Natural killer cell (primary cell): ENCODE measurements around the gene PRKG1. TPM values are rescaled to one million over a fixed set of nuclear protein-coding genes. Genes with fewer than 3 reads are reported as not detected.

Experiments
- ATAC-seq, 3 donors: fragments of 150-1000 bp in 2 of 3; fragments of 200-7000 bp in 1 of 3; cut with Tn5 transposase; 1 replicate in 1 of 3; 2 replicates in 2 of 3; pipeline ENCODE4 v1.10.0; 2021; ENCODE audit warnings: mild to moderate bottlenecking in 2 of 3, moderate library complexity in 2 of 3
- DNase-seq, 2 donors: peaks; one replicate each; pipeline versions ENCODE4 v3.0.0 to v3.0.0-alpha.2; 2013 to 2021; ENCODE audit warnings: mixed read lengths in 1 of 2
- H3K27ac ChIP-seq: one replicate; pipeline ENCODE4 v1.5.1; 2013; ENCODE audit warnings: mild to moderate bottlenecking, low read length
- H3K27me3 ChIP-seq: one replicate; pipeline ENCODE4 v1.6.1; 2013; ENCODE audit warnings: low read length; ENCODE audit not compliant: control insufficient read depth, insufficient read depth
- H3K36me3 ChIP-seq: one replicate; pipeline ENCODE4 v1.6.1; 2013; ENCODE audit warnings: low read length; ENCODE audit not compliant: control insufficient read depth, insufficient read depth
- H3K4me1 ChIP-seq: one replicate; pipeline ENCODE4 v1.6.1; 2013; ENCODE audit warnings: low read length; ENCODE audit not compliant: control insufficient read depth, insufficient read depth
- H3K4me3 ChIP-seq: one replicate; pipeline ENCODE4 v1.5.1; 2013; ENCODE audit warnings: low read length
- H3K9me3 ChIP-seq: one replicate; pipeline ENCODE4 v1.6.1; 2013; ENCODE audit warnings: low read length; ENCODE audit not compliant: control insufficient read depth, insufficient read depth
- H3K27ac Mint-ChIP-seq, 2 donors: one replicate each; pipeline ENCODE4 v1.8.0; 2022; ENCODE audit warnings: mild to moderate bottlenecking in 2 of 2, mixed read lengths in 2 of 2, moderate library complexity in 1 of 2
- H3K27me3 Mint-ChIP-seq, 2 donors: one replicate each; pipeline ENCODE4 v1.8.0; 2022; ENCODE audit warnings: low read depth in 2 of 2, mixed read lengths in 2 of 2
- H3K36me3 Mint-ChIP-seq: one replicate; pipeline ENCODE4 v1.8.0; 2022; ENCODE audit warnings: mixed read lengths
- H3K4me1 Mint-ChIP-seq, 2 donors: one replicate each; pipeline ENCODE4 v1.8.0; 2022; ENCODE audit warnings: mixed read lengths in 2 of 2
- H3K4me3 Mint-ChIP-seq: one replicate; pipeline ENCODE4 v1.8.0; 2022; ENCODE audit warnings: mild to moderate bottlenecking, moderate library complexity, mixed read lengths
- H3K9me3 Mint-ChIP-seq, 2 donors: one replicate each; pipeline ENCODE4 v1.8.0; 2022; ENCODE audit warnings: mixed read lengths in 2 of 2
- CTCF ChIP-seq: fragments of 200-600 bp; IDR thresholded peaks from one replicate; pipeline ENCODE4 v1.8.0; 2022; ENCODE audit warnings: antibody characterized with exemption
- WGBS: methylation state at CpG from one replicate; pipeline ENCODE4 v1.1.7; 2013; ENCODE audit warnings: missing lambda C conversion rate; ENCODE audit not compliant: insufficient coverage; 5-methylcytosine and 5-hydroxymethylcytosine counted together
- intact Hi-C: fragments of 100-400 bp; cut with micrococcal nuclease; formaldehyde crosslinking; loops from one replicate; pipeline ENCODE4 v1.14.2; 2022
- total RNA-seq, 4 donors: library from RNA; stranded (reverse); fragments of 120-200 nt in 1 of 4; gene quantifications; one replicate each; pipeline versions ENCODE4 v1.2.3 to v1.2.4, GENCODE V29; 2013 to 2022

Gene PRKG1
- total RNA-seq, 3 donors from 2014 or later (not counting 1 experiment from before 2014, with no cell fraction given) = 0.23 to 0.41 (median 0.35) TPM

- Mint-ChIP-seq H3K9me3 (peaks cover 0 to 4% of the 10 kb centered on the region in 2 donors), H3K27ac (no peak overlapping the region), H3K27me3 (no peaks in the 10 kb centered on the region), H3K4me1 (no peaks in the 10 kb centered on the region), H3K36me3 (no peaks in the 10 kb centered on the region), H3K4me3 (no peak overlapping the region)
- no peaks in the 10 kb centered on the region for H3K9me3 ChIP-seq
- no peak overlapping the region for H3K4me3 ChIP-seq
- no peak overlapping the region for H3K27ac ChIP-seq
- H3K4me1 ChIP-seq = no peaks in the 10 kb centered on the region
- H3K27me3 ChIP-seq = no peaks in the 10 kb centered on the region
- DNase-seq = no peak
- intact Hi-C loops = no loop called here
- WGBS = 57% methylated on average over 1 of the region's 1 CpG
- no peak for ATAC-seq
- TF ChIP-seq CTCF = no peak
- H3K36me3 ChIP-seq = no peaks in the 10 kb centered on the region
These were observed 470.6 kb downstream of the PRKG1 start for GRCh38 chr10:51544933-51545332.

- ATAC-seq (no peak), DNase-seq (no peak)
- H3K27ac Mint-ChIP-seq = no peak overlapping the region
- no peaks in the 10 kb centered on the region for H3K9me3 ChIP-seq
- no peaks in the 10 kb centered on the region for H3K36me3 ChIP-seq
- H3K4me1 ChIP-seq = no peaks in the 10 kb centered on the region
- no peaks in the 10 kb centered on the region for H3K27me3 Mint-ChIP-seq
- intact Hi-C loops = no loop called here
- no peaks in the 10 kb centered on the region for H3K4me1 Mint-ChIP-seq
- TF ChIP-seq CTCF = no peak
- 63% methylated on average over 2 of the region's 2 CpGs for WGBS
- no peaks in the 10 kb centered on the region for H3K27me3 ChIP-seq
- H3K36me3 Mint-ChIP-seq = no peaks in the 10 kb centered on the region
- no peak overlapping the region for H3K4me3 Mint-ChIP-seq
- peaks cover 0 to 4% of the 10 kb centered on the region in 2 donors for H3K9me3 Mint-ChIP-seq
- no peak overlapping the region for H3K4me3 ChIP-seq
- H3K27ac ChIP-seq = no peak overlapping the region
These were observed 473.7 kb downstream of the PRKG1 start for GRCh38 chr10:51547941-51548340.

DNA sequence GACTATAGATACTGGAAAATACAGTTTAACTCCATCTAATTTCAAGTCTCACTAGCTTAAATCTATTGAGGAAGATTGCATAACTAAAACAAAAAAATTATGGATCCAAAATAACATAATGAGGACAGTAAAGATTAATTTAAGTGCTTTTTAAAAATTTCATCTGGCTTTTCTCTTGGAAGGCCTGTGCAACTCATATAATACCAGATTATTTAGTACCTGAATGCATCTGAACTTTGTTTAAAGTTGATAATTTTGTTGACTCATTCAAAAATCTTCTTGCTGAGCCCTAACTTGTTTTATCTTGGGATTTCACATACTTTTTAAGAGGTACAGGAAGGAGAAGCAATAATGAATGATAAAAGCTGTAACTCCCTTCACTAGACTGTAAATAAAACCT is 478.6 kb downstream of the PRKG1 start:
- H3K9me3 ChIP-seq = no peaks in the 10 kb centered on the region
- H3K9me3 Mint-ChIP-seq = peaks cover 3 to 5% of the 10 kb centered on the region in 2 donors
- no peaks in the 10 kb centered on the region for H3K27me3 ChIP-seq
- TF ChIP-seq CTCF = no peak
- H3K27me3 Mint-ChIP-seq = no peaks in the 10 kb centered on the region
- no peak overlapping the region for H3K4me3 Mint-ChIP-seq
- DNase-seq = no peak
- no peak overlapping the region for H3K27ac ChIP-seq
- H3K27ac Mint-ChIP-seq = no peak overlapping the region
- intact Hi-C loops = no loop called here
- H3K4me3 ChIP-seq = no peak overlapping the region
- H3K4me1 Mint-ChIP-seq = no peaks in the 10 kb centered on the region
- no peak for ATAC-seq
- no peaks in the 10 kb centered on the region for H3K36me3 ChIP-seq
- no peaks in the 10 kb centered on the region for H3K4me1 ChIP-seq
- no peaks in the 10 kb centered on the region for H3K36me3 Mint-ChIP-seq

DNA sequence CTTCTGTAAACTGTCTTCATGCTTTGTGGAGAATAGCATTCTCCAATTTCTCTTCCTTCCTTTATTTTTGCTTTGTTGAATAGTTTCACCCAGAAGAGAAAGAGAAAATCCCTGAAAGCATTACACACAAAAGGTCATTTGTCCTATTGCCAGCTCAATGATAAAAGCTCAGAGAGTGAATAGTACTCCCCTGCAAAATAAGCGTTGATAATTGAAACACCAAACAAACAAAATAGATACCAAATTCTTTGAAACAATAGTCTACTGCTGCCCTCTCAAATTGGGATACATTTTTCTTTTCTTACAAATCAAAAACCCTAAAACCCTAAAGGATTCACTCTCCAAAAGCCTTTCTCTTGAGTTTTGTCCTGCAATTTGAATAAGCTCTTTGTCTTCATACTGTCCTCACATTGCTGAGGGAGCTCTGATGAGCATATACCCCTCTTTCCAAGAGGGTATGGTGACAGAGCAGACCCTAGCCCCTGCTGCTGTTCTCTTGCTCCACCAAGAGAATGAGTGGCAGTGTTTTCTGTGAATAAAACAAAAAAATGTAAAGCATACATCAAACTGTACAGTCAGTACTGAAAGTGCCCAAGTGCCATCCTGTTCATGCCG is 490.7 kb downstream of the PRKG1 start:
- no peak overlapping the region for H3K27ac ChIP-seq
- TF ChIP-seq CTCF = no peak
- H3K9me3 Mint-ChIP-seq = no peaks in the 10 kb centered on the region
- 88% methylated on average over 2 of the region's 2 CpGs for WGBS
- no peaks in the 10 kb centered on the region for H3K27me3 Mint-ChIP-seq
- ATAC-seq = no peak
- H3K4me1 Mint-ChIP-seq = no peaks in the 10 kb centered on the region
- H3K4me1 ChIP-seq = no peaks in the 10 kb centered on the region
- DNase-seq = no peak
- no peak overlapping the region for H3K27ac Mint-ChIP-seq
- intact Hi-C loops = no loop called here
- H3K36me3 ChIP-seq = no peaks in the 10 kb centered on the region
- no peaks in the 10 kb centered on the region for H3K9me3 ChIP-seq
- no peaks in the 10 kb centered on the region for H3K27me3 ChIP-seq
- H3K4me3 Mint-ChIP-seq = no peak overlapping the region
- no peaks in the 10 kb centered on the region for H3K36me3 Mint-ChIP-seq
- H3K4me3 ChIP-seq = no peak overlapping the region
